Neuronal stem cell (in vitro differentiated cells): ENCODE results near the gene CDK17.

ENCODE experiments used
- DNase-seq: peaks from one replicate; pipeline ENCODE4 v3.0.0-alpha.2; 2013; ENCODE audit warnings: low spot score
- H2AFZ ChIP-seq: one replicate; pipeline ENCODE4 v1.6.1; 2013; ENCODE audit warnings: mild to moderate bottlenecking, low read length, inconsistent platforms
- H2AK5ac ChIP-seq: 2 replicates; pipeline ENCODE4 v1.6.1; 2013; ENCODE audit warnings: low read depth, mild to moderate bottlenecking, inconsistent platforms, low read length, moderate library complexity, mixed read lengths
- H2BK120ac ChIP-seq: 2 replicates; pipeline ENCODE4 v1.6.1; 2013; ENCODE audit warnings: low read depth, mild to moderate bottlenecking, inconsistent platforms, low read length, moderate library complexity, mixed read lengths
- H2BK12ac ChIP-seq: one replicate; pipeline ENCODE4 v1.6.1; 2013; ENCODE audit warnings: low read length, inconsistent platforms
- H2BK15ac ChIP-seq: 2 replicates; pipeline ENCODE4 v1.6.1; 2013; ENCODE audit warnings: mild to moderate bottlenecking, low read length, inconsistent platforms, mixed read lengths
- H2BK5ac ChIP-seq: one replicate; pipeline ENCODE4 v1.6.1; 2013; ENCODE audit warnings: inconsistent platforms, mild to moderate bottlenecking, low read length, moderate library complexity
- H3K14ac ChIP-seq: one replicate; pipeline ENCODE4 v1.6.1; 2013; ENCODE audit warnings: low read length, inconsistent platforms
- H3K18ac ChIP-seq: 2 replicates; pipeline ENCODE4 v1.6.1; 2013; ENCODE audit warnings: low read length, inconsistent platforms
- H3K23ac ChIP-seq: 2 replicates; pipeline ENCODE4 v1.6.1; 2013; ENCODE audit warnings: low read depth, mild to moderate bottlenecking, mixed read lengths, low read length, inconsistent platforms; ENCODE audit not compliant: poor library complexity
- H3K27ac ChIP-seq: replicated peaks from 3 replicates; pipeline ENCODE4 v1.5.1; 2013; ENCODE audit warnings: low read length, inconsistent platforms
- H3K27me3 ChIP-seq, 3 experiments: 2 replicates each; pipeline ENCODE4 v1.6.1; 2013; ENCODE audit warnings: low read length in 3 of 3, mild to moderate bottlenecking in 2 of 3, inconsistent platforms in 1 of 3, low read depth in 1 of 3, mixed read lengths in 1 of 3, moderate library complexity in 1 of 3; ENCODE audit not compliant: control insufficient read depth in 3 of 3, insufficient read depth in 3 of 3
- H3K36me3 ChIP-seq, 2 donors: replicated peaks in 1 of 2; 2 replicates each; pipeline ENCODE4 v1.6.1; 2013; ENCODE audit warnings: low read length in 2 of 2; ENCODE audit not compliant: control insufficient read depth in 2 of 2, insufficient read depth in 2 of 2
- H3K4ac ChIP-seq: 2 replicates; pipeline ENCODE4 v1.6.1; 2013; ENCODE audit warnings: inconsistent platforms, mild to moderate bottlenecking, low read length, moderate library complexity
- H3K4me1 ChIP-seq, 2 donors: 1 replicate in 1 of 2; 2 replicates in 1 of 2; pipeline ENCODE4 v1.6.1; 2013; ENCODE audit warnings: low read length in 2 of 2, low read depth in 1 of 2; ENCODE audit not compliant: control insufficient read depth in 2 of 2, insufficient read depth in 1 of 2
- H3K4me2 ChIP-seq: one replicate; pipeline ENCODE4 v1.6.1; 2013; ENCODE audit warnings: mild to moderate bottlenecking, low read length, inconsistent platforms; ENCODE audit not compliant: insufficient read depth, poor library complexity, severe bottlenecking
- H3K4me3 ChIP-seq, 2 donors: 2 replicates each; pipeline ENCODE4 v1.5.1; 2013; ENCODE audit warnings: low read length in 2 of 2, mild to moderate bottlenecking in 2 of 2, inconsistent platforms in 1 of 2, moderate library complexity in 1 of 2
- H3K79me1 ChIP-seq: one replicate; pipeline ENCODE4 v1.6.1; 2013; ENCODE audit warnings: low read depth, mild to moderate bottlenecking, inconsistent platforms, low read length, moderate library complexity
- H3K9ac ChIP-seq: one replicate; pipeline ENCODE4 v1.6.1; 2013; ENCODE audit warnings: mild to moderate bottlenecking, low read depth, low read length, inconsistent platforms; ENCODE audit not compliant: poor library complexity
- H3K9me3 ChIP-seq, 2 donors: replicated peaks in 1 of 2; 2 replicates each; pipeline versions ENCODE3 to v1.6.1; 2013; ENCODE audit warnings: low read length in 2 of 2, mild to moderate bottlenecking in 2 of 2, inconsistent platforms in 1 of 2, low read depth in 1 of 2, mixed read lengths in 1 of 2, moderate library complexity in 1 of 2; ENCODE audit not compliant: control insufficient read depth in 2 of 2, insufficient read depth in 1 of 2
- H4K8ac ChIP-seq: one replicate; pipeline ENCODE4 v1.6.1; 2013; ENCODE audit warnings: low read depth, mild to moderate bottlenecking, inconsistent platforms, low read length, moderate library complexity
- H4K91ac ChIP-seq: one replicate; pipeline ENCODE4 v1.6.1; 2013; ENCODE audit warnings: low read length, low read depth, mild to moderate bottlenecking, inconsistent platforms; ENCODE audit not compliant: poor library complexity
- WGBS, 2 donors: extraction: QIAGEN DNeasy Blood & Tissue Kit; methylation state at CpG; one replicate each; pipeline ENCODE4 v1.1.7; 2013; ENCODE audit warnings: missing lambda C conversion rate in 2 of 2, mixed read lengths in 1 of 2; ENCODE audit not compliant: insufficient read length in 2 of 2, insufficient replicate concordance in 1 of 2; ENCODE audit errors: extremely low coverage in 2 of 2; 5-methylcytosine and 5-hydroxymethylcytosine counted together

Gene CDK17

GRCh38 chr12:96431067-96431466 is 30.8 kb upstream of the CDK17 start:
- Histone ChIP-seq H3K18ac (peak overlapping the region; percentile 19), H2BK120ac (no peak overlapping the region), H2AFZ (no peak overlapping the region), H2BK5ac (no peak overlapping the region), H2BK15ac (no peak overlapping the region), H2BK12ac (no peak overlapping the region), H3K4me3 (no peak overlapping the region), H3K4me2 (no peak overlapping the region), H4K91ac (no peak overlapping the region), H3K27ac (peak overlapping the region; percentile 43), H3K27me3 (no peaks in the 10 kb centered on the region), H3K9me3 (no peaks in the 10 kb centered on the region), H3K23ac (no peak overlapping the region), H2AK5ac (no peak overlapping the region), H4K8ac (no peak overlapping the region), H3K4ac (no peak overlapping the region), H3K4me1 (peaks cover 4 to 14% of the 10 kb centered on the region in 2 donors), H3K9ac (no peak overlapping the region), H3K14ac (no peak overlapping the region), H3K79me1 (no peaks in the 10 kb centered on the region), H3K36me3 (no peaks in the 10 kb centered on the region)
- no CpG with 5 or more reads among the region's 6 CpGs for WGBS, 2 donors
- DNase-seq = no peak

- Histone ChIP-seq H3K27me3 (no peaks in the 10 kb centered on the region), H3K23ac (peak overlapping the region; percentile 0), H2BK15ac (no peak overlapping the region), H3K4me3 (no peak overlapping the region), H2AFZ (peak overlapping the region; percentile 94), H3K14ac (no peak overlapping the region), H3K4me1 (peaks cover 4 to 14% of the 10 kb centered on the region in 2 donors), H3K79me1 (no peaks in the 10 kb centered on the region), H3K36me3 (no peaks in the 10 kb centered on the region), H3K9ac (no peak overlapping the region), H4K8ac (no peak overlapping the region), H2BK120ac (no peak overlapping the region), H3K9me3 (no peaks in the 10 kb centered on the region), H3K4ac (no peak overlapping the region), H2BK12ac (no peak overlapping the region), H3K27ac (no peak overlapping the region), H2AK5ac (no peak overlapping the region), H3K18ac (peak overlapping the region; percentile 76), H2BK5ac (no peak overlapping the region), H4K91ac (no peak overlapping the region), H3K4me2 (no peak overlapping the region)
- 100% methylated on average over 1 of the region's 6 CpGs for WGBS, 2 donors
- DNase-seq = peak; percentile 11
These were observed 27.1 kb upstream of the CDK17 start for GRCh38 chr12:96427269-96427729.

GRCh38 chr12:96425951-96426350 is 25.7 kb upstream of the CDK17 start:
- no peak overlapping the region for H3K27ac ChIP-seq
- H3K36me3 ChIP-seq = no peaks in the 10 kb centered on the region
- H2BK5ac ChIP-seq = no peak overlapping the region
- H2BK12ac ChIP-seq = no peak overlapping the region
- H2AK5ac ChIP-seq = no peak overlapping the region
- WGBS, 2 donors = no CpG with 5 or more reads among the region's 3 CpGs
- H3K4ac ChIP-seq = no peak overlapping the region
- no peak overlapping the region for H2BK120ac ChIP-seq
- no peaks in the 10 kb centered on the region for H3K79me1 ChIP-seq
- no peak overlapping the region for H3K23ac ChIP-seq
- H3K9ac ChIP-seq = no peak overlapping the region
- H2BK15ac ChIP-seq = no peak overlapping the region
- H3K18ac ChIP-seq = no peak overlapping the region
- no peak overlapping the region for H4K91ac ChIP-seq
- no peaks in the 10 kb centered on the region for H3K9me3 ChIP-seq
- H3K4me1 ChIP-seq = peaks cover 4 to 10% of the 10 kb centered on the region in 2 donors
- no peak overlapping the region for H3K4me2 ChIP-seq
- H4K8ac ChIP-seq = no peak overlapping the region
- H3K14ac ChIP-seq = no peak overlapping the region
- no peaks in the 10 kb centered on the region for H3K27me3 ChIP-seq
- H2AFZ ChIP-seq = no peak overlapping the region
- no peak overlapping the region for H3K4me3 ChIP-seq
- DNase-seq = no peak

GRCh38 chr12:96425321-96425720 is 25.1 kb upstream of the CDK17 start:
- H3K4me2 ChIP-seq = no peak overlapping the region

More at GRCh38 chr12:96425321-96425720, 25.1 kb upstream of the CDK17 start:
- no peak overlapping the region for H2AFZ ChIP-seq
- H3K14ac ChIP-seq = no peak overlapping the region
- no peaks in the 10 kb centered on the region for H3K9me3 ChIP-seq
- no peak overlapping the region for H2BK15ac ChIP-seq
- no peak overlapping the region for H3K27ac ChIP-seq
- no CpG with 5 or more reads among the region's 3 CpGs for WGBS, 2 donors
- H2BK5ac ChIP-seq = no peak overlapping the region
- H3K27me3 ChIP-seq = no peaks in the 10 kb centered on the region
- H2AK5ac ChIP-seq = no peak overlapping the region
- H4K8ac ChIP-seq = no peak overlapping the region
- no peaks in the 10 kb centered on the region for H3K36me3 ChIP-seq
- H3K18ac ChIP-seq = no peak overlapping the region
- H2BK120ac ChIP-seq = no peak overlapping the region
- peaks cover 4 to 8% of the 10 kb centered on the region in 2 donors for H3K4me1 ChIP-seq
- H3K4me3 ChIP-seq = no peak overlapping the region
- no peak overlapping the region for H3K4ac ChIP-seq
- no peak overlapping the region for H3K9ac ChIP-seq
- no peak overlapping the region for H2BK12ac ChIP-seq
- no peak for DNase-seq
- H3K79me1 ChIP-seq = no peaks in the 10 kb centered on the region
- H4K91ac ChIP-seq = no peak overlapping the region
- H3K23ac ChIP-seq = no peak overlapping the region
